Activated CD8-positive, alpha-beta memory T cell treated with anti-CD3 and anti-CD28 coated beads, Interleukin-2, amount 50 U/mL, for 24 hours (primary cell): ENCODE results near the gene CCDC102A.

Source experiments
- DNase-seq: peaks from one replicate; pipeline ENCODE4 v3.0.0-alpha.2; 2020; ENCODE audit errors: extremely low read depth

The CCDC102A gene

GRCh38 chr16:57518520-57518919 is 17.9 kb downstream of the CCDC102A start:
- DNase-seq, result no peak

GRCh38 chr16:57517397-57518367 is 18.7 kb downstream of the CCDC102A start:
- DNase-seq, result no peak

DNA sequence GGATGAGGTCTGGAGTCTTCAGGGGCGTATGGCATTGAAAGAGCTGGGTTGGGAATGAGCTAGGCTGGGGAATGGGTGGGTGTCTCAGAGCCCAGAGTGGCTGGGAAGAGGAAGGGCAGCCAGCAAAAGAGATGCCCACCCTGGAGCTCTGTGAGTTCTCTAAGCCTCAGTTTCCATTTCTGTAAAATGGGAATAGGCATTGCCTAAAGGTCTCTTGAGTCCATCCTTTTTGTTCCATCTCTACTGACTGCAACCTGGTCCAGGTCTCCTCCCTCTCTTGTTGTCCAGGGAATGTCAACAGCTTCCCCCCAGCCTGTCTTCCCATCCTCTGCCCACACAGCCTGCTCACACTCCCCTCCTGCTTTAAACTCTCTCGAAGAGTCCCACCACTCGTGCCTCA is 19.6 kb downstream of the CCDC102A start:
- DNase-seq, result no peak

DNA sequence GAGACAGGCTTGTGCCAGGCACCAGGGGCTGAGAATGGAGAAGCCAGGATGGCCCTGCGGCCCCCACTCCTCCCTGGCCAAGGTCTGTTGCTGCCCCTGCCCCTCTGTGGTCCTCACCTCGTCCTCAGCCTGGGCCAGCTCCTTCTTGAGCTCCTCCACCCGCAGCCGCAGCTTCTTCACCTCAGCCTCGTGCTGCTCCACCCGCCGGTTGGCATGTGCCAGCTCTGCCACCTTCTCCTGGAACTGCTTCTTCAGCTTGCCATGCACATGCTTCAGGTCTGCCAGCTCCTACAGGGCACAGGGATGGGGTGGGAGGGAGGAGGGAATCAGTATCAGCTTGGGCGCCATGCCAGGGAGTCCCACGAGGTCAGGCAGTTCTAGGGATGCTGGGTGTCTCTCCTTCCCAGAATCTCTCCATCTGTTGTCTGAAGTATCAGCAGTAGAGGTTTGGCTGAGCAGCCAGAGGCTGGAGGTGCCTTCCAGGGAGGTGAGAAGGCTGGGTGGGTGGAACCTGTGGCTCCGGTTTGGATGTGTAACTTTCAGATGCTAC is 20.1 kb downstream of the CCDC102A start:
- no peak for DNase-seq

DNA sequence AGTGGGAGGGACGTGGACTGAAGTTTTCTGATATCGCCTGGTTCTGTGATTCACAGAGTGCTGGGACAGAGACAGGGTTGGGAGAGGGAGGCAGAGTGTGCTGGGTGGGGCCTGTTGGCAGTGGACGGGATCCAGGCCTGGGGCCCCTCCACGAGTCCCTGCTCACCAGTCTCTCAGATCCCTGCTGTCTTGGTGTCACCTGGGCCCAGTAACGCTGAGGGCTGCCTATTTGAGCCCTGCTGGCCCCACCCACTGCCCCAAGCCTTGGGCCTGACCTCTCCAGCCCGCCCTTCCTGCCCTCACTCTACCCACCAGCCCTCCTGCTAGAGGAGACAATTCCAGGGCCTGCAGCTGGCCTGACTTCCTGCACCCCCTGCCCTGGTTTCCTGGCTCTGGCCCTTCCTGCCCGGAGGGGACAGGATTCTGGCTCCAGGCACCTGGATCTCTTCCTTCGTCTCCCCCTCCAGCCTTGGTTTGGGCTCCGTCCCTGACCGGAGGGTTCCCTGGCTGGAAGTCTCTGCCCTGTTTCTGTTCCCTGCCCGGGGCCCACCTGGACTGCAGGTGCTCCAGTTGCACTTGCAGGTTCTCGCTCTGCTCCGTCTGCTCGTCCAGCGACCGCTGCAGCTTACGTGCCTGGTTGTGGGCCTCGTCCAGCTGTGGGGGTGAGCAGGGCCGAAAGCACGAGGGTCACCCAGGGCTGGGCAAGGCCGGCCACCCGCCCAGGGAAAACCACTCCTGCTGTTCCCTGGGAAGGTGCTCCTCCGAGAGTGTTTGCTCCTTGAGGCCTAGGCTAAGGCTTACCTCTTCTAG is 21.4 kb downstream of the CCDC102A start:
- no peak for DNase-seq

DNA sequence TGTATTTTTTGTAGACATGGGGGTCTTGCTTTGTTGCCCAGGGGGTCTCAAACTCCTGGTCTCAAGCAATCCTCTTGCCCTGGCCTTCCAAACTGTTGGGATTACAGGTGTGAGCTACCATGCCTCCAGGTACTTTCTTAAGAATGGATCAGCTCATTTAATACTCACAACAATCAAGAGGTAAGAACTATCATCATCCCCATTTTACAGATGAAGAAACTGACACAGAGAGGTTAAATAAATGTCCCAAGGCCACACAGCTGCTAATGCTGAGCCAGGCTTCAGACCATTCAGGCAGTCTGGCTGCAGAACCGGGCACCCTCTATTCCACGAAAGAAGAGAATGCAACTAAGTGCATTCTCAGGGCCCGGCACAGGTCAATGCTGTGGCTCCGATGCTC is 22.0 kb downstream of the CCDC102A start:
- DNase-seq, result no peak

- no peak for DNase-seq
Observed at GRCh38 chr16:57513371-57514102, 22.8 kb downstream of the CCDC102A start.

DNA sequence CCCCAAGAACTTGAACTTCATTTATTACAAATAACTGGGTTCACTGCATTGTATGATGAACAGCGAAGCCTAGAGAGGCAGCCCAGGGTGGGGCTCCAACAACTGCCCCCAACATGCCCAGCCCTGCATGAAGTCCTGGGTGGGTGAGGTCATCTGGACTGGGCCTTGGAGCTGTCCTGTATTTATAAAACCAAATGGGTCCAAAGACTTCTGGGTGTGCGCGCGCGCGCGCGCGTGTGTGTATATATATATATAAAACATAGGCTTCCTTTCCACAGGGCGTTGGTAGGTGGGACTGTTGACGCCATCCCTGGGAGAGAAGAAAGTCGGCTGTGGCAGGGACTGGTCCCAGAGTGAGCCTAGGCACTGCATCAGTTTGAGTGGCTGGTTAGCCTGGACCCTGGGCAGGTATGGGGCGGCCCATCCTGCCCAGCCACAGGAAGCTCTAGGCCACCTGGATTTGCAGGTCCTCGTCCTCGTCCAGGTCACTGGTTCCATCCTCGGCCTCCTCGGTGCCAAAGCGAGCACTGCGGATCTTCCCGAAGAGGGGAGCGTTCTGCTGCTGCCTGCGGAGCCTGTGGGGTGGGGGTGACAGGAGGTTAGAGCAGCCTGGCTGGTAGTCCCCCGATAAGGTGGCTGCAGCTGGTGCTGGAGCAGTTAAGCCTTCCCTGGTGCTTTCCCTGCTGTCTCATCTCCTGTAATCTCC is 23.9 kb downstream of the CCDC102A start:
- DNase-seq, result no peak

- no peak for DNase-seq
Observed at GRCh38 chr16:57510016-57510871, 26.1 kb downstream of the CCDC102A start.

GRCh38 chr16:57509231-57509923 is 27.0 kb downstream of the CCDC102A start:
- DNase-seq, result no peak

DNA sequence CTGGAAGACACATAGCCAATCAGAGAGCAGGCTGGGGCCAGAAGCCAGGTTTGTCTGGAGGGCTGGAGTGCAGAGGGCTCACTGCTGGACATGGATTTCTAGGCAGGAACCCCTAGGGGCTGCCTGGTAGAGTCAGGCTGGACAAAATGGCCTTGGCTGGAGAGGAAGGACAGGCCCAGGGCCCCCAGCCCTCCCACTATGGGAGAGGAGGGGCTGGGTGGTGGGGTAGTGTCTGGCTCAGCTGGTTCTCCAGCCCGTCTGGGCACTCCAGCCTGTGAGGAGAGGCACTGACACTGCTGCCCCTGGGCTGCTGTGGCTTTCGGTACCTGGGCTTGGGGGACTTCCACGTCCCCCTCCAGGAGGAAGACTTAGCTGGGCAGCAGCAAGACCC is 28.3 kb downstream of the CCDC102A start:
- no peak for DNase-seq

- DNase-seq, result no peak
Observed at GRCh38 chr16:57507136-57508034, 29.0 kb downstream of the CCDC102A start.

GRCh38 chr16:57505169-57505568 is 31.2 kb downstream of the CCDC102A start:
- DNase-seq, result no peak

- DNase-seq, result no peak
Observed at GRCh38 chr16:57504491-57504890, 31.9 kb downstream of the CCDC102A start.

GRCh38 chr16:57504001-57504400 is 32.4 kb downstream of the CCDC102A start:
- no peak for DNase-seq

GRCh38 chr16:57503366-57503765 is 33.0 kb downstream of the CCDC102A start:
- no peak for DNase-seq

DNA sequence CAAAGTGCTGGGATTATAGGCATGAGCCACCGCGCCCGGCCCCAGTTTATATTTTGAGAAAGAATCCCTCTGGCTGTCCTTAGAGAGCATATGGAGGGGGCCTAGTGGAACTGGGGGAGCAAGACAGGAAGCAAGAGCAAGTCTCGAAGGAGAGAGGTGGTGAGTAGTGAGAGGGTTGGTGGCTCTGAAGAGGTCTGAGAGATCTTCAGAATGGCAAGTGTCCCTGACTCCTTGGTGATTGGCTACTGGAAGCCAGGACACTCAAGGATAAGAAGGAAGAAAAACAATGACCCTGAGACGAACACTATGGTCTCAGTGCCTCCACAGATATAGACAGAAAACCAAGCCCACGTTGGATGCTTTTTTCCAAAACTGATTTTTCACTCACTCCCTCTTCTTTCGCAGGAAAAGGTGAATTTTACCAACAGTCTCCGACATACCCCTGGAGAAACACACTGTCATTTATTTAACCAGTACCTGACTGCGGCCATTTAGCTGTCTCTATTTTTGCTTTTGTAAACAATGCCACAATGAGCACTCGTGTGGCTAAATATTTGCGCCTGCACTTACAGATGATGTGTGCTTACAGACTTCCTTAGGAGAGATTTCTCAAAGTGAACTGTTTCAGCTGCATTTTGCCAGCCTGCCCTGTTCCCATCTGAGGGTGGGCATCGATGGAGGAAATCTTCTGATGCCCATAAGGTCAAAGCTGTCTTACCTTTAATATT is 34.2 kb downstream of the CCDC102A start:
- no peak for DNase-seq

- DNase-seq, result no peak
Observed at GRCh38 chr16:57501492-57501891, 34.9 kb downstream of the CCDC102A start.
